ENCODE measurements around the gene UEVLD. TPM values are rescaled to one million over a fixed set of nuclear protein-coding genes. Genes with fewer than 3 reads are reported as not detected.

The UEVLD gene
- total RNA-seq, 3 donors from 2014 or later, result 34.8 to 36.7 (median 35.3) TPM

- H3K9me3 ChIP-seq, result no peaks in the 10 kb centered on the region
- H3K4me1 ChIP-seq (ENCODE audit: low read depth), result no peaks in the 10 kb centered on the region
- H3K4me3 ChIP-seq, result no peak overlapping the region
- no peak for ATAC-seq
- TF ChIP-seq CTCF (IDR thresholded peaks at IDR 0.05), result no peak
- H3K36me3 ChIP-seq (ENCODE audit: low read depth), result no peaks in the 10 kb centered on the region
- intact Hi-C loops (cut with DNase I, micrococcal nuclease), result no loop called here
- no peak for DNase-seq
Observed at GRCh38 chr11:18533365-18533764, 55.2 kb downstream of the UEVLD start.

- H3K4me1 ChIP-seq (ENCODE audit: low read depth), result peaks cover 25% of the 10 kb centered on the region
- H3K9me3 ChIP-seq, result no peaks in the 10 kb centered on the region
- intact Hi-C loops (cut with DNase I, micrococcal nuclease), result no loop called here
- no peak for TF ChIP-seq CTCF (IDR thresholded peaks at IDR 0.05)
- H3K36me3 ChIP-seq (ENCODE audit: low read depth), result no peaks in the 10 kb centered on the region
- ATAC-seq (peak; percentile 11), DNase-seq (no peak)
- H3K4me3 ChIP-seq, result peak overlapping the region; percentile 67
Observed at GRCh38 chr11:18527512-18527911, 61.0 kb downstream of the UEVLD start.

- Histone ChIP-seq H3K9me3 (no peaks in the 10 kb centered on the region), H3K4me1 (ENCODE audit: low read depth) (peaks cover 25% of the 10 kb centered on the region), H3K4me3 (peak within 1 kb of the TSS; percentile 67), H3K36me3 (ENCODE audit: low read depth) (no peaks in the 10 kb centered on the region)
- intact Hi-C loops (cut with DNase I, micrococcal nuclease), result no loop called here
- TF ChIP-seq CTCF (IDR thresholded peaks at IDR 0.05), result no peak
- ATAC-seq (peak; percentile 97), DNase-seq (peak; percentile 96 to 97 (median 96))
Observed at GRCh38 chr11:18526521-18527296, 61.8 kb downstream of the UEVLD start, which contains the start of gene TSG101. Gene TSG101, minus strand, starts transcription at chr11:18526942. Its CDS starts 126 bp downstream, at chr11:18526816.

- Histone ChIP-seq H3K4me3 (peak overlapping the region; percentile 67), H3K4me1 (ENCODE audit: low read depth) (peaks cover 25% of the 10 kb centered on the region), H3K36me3 (ENCODE audit: low read depth) (no peaks in the 10 kb centered on the region), H3K9me3 (no peaks in the 10 kb centered on the region)
- DNase-seq (no peak), ATAC-seq (no peak)
- intact Hi-C loops (cut with DNase I, micrococcal nuclease), result no loop called here
- no peak for TF ChIP-seq CTCF (IDR thresholded peaks at IDR 0.05)
Observed at GRCh38 chr11:18526130-18526520, 62.4 kb downstream of the UEVLD start.

GRCh38 chr11:18524248-18524647 is 64.3 kb downstream of the UEVLD start:
- intact Hi-C loops (cut with DNase I, micrococcal nuclease), result no loop called here
- peaks cover 25% of the 10 kb centered on the region for H3K4me1 ChIP-seq (ENCODE audit: low read depth)

More at GRCh38 chr11:18524248-18524647, 64.3 kb downstream of the UEVLD start:
- Histone ChIP-seq H3K4me3 (no peak overlapping the region), H3K36me3 (ENCODE audit: low read depth) (no peaks in the 10 kb centered on the region), H3K9me3 (no peaks in the 10 kb centered on the region)
- no peak for ATAC-seq
- no peak for DNase-seq
- no peak for TF ChIP-seq CTCF (IDR thresholded peaks at IDR 0.05)
